HG03460 (cell line): ENCODE measurements around the gene TEC.
A peak's percentile ranks its signal among the peaks of the same experiment; 100 is the strongest.

ENCODE experiments used
- ATAC-seq: cut with Tn5 transposase; IDR thresholded peaks from one replicate; pipeline ENCODE4 v1.9.1; 2021; ENCODE audit not compliant: unreplicated experiment

The TEC gene

DNA sequence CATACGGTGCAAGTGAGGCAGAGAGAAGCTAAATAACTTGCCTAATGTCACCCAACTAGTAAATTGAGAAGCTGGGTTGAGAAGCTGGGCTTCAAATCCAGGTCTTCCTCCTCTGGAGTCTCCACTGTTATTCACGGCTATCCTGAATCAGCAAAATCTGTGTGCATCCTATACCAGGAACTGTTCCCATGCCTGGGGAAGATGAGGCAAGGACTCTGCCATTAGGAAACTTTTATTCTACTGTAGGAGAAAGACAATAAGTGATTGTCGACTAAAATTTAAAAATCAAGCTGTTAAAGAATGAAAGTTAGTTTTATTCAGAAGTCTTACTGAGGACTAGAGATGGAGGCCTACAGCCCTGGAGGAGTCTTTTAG lies 872 bp upstream of the TEC start:
- ATAC-seq: no peak

DNA sequence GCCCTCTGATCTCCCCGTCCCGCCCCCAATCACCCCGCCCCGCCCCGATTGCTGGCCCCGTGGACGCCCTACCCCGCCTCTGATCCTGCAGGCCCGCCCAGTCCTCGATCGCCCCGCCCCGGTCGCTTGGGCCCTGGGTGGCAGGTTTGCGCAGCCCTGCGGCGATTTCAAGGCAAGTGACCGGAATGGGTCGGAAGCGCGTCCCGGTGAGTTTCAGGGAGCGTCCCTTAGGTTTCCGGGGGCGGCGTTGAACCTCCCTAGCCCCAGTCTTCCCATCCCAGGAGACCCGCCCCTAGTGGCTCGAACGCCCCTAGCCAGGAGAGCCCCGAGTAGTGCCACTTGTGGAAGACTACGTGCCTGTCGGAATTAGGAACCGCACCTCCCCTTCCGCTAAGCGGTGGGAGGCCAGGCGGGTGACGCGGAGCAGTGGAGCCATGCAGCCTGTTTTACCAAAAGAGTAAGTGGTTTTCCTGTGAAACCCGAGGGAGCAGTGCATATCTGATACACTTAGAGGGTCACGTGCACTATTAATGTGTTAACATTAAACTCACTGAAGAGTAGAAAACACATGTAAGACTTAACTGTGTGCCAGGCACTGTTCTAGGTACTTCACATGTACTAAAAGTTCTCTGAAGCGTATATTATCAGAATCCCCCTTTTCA lies 354 bp upstream of the TEC start:
- peak; percentile 80 for ATAC-seq

DNA sequence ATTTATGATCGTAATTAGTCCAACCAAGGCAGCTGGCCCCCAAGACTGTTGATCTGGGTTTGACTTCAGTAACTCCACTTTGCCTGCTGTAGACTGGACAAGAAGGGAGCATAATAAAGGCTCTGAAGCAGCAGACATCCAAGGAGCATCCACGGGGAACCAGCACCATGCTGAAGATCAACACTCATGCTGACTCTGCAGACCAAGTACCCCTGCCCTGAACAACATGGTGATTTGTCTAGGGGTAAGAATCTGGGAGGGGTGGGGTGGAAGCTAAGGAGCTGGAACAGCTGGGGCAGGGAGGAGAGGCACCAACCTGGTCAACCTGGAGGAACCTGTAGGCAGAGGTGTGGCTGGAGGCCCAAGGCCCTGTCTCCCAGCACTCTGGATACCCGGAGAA lies 2.1 kb downstream of the TEC start:
- ATAC-seq: no peak

DNA sequence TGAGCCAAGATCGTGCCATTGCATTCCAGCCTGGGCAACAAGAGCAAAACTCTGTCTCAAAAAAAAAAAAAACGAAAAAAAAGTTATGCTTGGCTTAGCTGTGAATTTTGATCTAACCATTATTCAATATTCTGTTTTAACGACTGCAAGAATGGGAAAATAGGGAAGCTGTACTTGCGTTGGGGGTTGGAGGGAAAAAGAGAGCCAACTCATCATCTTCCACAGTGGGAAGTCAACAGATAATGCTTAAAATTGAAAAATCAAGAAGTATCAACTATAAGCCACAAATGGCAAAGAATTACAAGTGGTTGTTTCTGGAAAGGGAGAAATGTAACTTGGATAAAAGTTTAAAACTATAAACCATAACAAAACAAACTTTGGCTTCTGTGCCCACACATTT lies 2.9 kb downstream of the TEC start:
- ATAC-seq: no peak

DNA sequence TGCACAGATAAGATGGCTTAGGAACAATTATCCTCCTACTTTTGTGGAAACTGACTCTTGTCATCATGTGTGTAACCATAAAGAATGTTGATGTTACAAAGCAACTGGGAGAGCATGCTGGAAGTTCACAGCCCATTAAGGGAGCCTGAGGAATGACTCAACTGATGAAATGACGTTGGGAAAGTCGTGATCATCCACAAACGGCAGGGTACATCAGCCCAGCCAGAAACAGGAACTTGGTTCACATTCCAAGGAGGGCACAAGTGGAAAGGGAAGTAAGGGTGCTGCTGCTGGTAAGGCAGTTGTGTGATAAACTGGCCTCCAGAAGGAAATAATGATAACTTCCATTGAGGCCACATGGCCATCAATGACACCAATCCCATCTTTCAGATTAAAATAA lies 6.7 kb downstream of the TEC start:
- ATAC-seq: no peak

DNA sequence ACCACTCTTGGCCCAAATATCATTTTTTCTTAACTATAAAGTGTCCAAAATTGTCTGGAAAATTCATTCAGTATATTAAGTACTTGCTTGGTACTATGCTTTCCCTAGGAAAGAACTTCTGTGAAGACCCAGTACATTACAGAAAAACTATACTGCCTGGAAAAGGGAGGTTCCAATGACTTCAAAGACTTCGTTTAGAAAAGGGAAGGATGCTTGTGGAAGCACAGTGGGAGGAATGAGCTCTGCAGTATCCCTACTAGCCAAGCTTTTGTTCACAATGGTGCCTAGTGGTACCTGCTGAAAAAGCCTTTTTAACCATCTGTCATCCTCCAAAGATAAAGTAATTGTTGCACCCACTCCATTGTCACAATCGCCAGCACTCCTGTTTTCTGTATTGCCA lies 7.2 kb downstream of the TEC start:
- ATAC-seq: no peak

DNA sequence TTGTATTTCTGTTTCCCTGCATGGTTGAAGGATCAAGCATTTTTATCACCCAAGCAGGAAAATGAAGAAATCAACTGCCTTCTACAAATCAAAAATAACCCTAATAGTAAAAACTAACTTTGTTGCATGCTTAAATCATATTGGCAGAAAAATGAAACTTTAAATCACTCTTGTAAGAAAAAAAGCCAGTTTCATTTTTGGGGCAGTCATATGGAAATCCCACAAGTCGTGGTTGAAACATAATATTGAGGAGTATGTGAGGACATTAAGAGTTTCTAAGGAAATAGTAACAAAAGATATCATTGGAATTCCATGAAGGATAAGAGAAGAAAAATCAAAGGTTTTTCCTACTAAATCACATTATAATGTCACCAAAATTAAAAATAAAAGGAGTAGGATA lies 8.4 kb downstream of the TEC start:
- ATAC-seq: no peak

DNA sequence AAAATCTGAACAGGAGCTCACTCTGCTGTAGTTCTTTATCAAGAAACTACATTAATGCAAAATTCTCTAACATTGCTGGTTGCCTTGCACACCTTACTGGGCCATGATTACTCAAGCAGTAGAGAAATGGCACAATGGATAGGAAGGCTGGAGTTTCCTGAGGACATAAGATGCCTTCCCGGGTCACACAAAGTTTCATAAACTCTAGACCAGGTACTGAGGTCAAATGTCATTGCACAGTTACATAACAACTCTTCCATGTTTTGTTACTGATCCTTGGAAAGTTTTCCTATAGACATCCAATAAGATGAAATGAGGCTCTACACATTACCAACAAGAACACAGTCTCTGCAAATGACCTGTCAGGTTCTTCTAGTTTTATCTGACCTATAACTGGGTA lies 9.9 kb downstream of the TEC start:
- no peak for ATAC-seq

DNA sequence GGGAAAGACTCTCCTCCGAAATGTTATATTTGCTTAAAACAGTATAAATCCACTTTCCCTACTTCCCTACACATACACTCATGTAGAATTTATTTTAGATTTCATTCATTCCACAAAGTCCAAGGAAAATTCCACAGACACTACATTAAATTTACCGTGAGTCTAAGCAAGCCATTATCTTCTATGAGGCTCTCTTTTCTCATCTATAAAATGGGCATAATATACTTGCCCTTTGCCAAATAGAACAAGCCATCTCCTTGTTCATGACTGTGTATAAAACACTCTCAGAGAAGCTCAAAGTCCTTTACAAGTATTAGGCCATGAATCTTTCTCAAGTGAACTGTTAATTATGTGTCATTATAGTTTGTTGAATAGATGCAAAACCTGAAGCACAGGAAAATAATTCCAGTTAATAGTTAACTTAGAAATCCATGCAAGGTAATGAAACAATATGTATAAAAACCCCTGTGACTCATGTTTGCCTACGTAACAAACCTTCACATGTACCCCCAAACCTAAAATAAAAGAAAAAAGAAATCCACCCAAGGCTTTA lies 10.7 kb downstream of the TEC start:
- no peak for ATAC-seq

DNA sequence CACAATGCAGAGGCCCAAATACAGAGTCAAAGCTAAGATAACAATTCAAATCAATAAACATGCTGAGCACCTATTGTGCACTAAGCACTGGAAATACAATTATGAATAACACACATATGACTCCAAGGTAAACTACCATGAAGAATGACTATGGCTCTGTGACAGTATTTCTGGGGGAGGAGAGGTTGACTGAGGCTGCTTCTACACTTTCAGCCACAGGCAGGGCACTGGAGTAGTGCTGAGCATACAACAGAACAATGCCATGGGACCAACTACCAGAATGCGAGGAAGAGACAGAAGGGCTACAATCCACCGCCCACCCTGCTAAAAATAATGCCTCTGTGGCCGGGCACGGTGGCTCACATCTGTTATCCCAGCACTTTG lies 13.7 kb downstream of the TEC start:
- no peak for ATAC-seq

DNA sequence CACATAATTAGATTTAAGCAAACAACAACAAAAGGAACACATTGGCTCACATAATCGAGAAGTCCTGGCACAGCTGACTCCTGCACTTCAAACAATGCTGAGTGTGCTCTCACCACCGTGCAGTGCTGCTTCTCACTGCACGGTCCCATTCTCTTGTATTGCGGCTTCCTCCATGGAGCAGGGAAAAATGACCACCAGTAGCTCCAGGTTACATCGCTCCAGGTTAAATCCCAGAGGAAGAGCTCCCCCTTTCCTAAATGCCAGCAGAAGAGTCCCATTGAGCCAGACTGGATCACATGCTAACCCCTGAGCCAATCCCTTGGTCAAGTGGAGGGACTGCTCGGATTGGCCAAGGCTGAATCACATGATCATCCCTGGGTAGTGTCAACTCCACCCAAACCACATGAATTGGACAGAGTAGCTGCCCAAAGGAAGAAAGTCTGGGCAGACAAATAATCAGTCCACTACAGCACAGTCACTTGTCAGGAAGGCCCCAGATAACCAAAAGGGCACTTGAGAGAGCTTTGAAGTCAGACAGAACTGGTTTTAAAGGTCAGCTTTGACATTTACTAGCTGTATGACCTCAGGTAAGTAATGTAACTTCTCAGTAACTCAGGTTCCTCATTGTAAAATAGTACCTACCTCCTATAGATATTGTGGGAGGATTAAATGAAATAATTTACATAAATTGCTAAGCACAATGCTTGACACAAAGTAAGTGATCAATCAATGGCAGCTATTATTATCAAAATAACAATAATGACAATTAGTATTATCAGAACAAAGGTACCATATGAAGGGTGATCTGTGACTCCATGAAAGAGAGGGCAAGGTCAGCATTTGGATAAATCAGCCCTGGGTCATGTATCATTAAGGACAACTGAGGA lies 14.3 kb downstream of the TEC start:
- ATAC-seq: no peak

DNA sequence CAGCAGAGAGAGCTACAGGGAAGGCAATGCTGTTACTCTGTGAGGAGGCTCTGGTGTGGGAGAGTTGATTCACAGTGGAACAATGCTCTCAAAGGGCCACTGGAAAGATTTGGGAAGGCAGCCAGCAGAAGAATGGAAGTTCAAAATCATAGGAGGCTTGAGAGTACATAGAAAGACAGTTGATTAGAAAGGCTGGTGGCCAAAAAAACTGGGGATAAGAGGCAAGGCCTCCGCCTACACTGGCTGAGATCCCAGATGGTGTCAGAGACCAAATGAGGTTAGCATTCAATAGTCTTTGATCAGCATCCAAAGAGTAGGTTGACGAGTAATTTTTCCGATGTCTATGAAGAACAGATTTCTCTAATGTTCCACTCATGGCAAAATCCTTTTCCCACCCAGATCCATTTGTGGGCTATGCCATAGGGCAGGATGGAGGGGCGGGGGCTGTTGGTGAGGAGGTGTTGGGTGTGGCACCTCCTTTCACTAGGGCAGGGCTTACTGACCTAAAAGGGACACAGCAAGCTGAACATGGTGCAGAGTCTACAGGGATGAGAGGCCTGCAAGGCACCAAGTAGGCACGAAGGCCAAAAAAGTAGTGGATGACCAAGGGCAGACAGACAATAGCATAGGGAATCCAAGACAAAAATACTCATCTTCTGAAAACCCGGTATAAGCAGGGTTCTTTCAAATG lies 15.1 kb downstream of the TEC start:
- no peak for ATAC-seq

DNA sequence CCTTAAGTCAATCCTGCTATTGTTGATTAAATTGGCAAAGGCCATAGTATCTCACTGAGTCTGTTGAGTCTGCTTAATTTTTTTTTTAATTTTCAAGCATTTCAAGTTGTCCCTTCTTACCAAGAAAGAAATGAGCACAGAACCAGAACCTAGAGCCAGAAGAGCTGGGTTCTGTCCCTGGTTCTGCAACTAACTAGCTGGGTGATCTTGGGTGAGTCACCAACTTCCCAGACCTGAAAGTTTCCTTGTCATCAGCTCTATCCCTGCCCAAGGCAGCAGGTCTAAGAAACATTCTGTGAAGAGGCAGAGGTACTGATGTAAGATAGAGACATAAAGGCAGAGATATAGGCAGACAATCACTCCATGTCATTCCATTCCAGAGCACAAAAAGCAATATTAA lies 17.3 kb downstream of the TEC start:
- no peak for ATAC-seq

DNA sequence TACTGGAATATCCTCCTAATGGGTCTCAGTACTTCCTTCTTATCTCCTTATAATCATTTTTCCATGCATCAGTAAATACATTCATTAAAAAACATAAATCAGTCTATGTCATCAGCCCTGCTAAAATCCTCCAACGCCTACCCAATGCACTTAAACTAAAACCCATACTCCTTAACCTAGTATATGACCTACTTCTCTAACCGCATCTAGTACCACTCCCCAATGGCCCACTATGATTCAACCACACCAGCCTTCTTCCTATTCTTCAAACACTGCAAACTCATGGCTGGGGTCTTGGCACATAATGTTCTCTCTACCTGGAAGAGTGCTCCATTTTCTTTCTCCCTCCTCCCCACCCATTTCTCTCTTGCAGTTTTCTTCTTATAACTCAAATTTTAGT lies 18.7 kb downstream of the TEC start:
- ATAC-seq: no peak

DNA sequence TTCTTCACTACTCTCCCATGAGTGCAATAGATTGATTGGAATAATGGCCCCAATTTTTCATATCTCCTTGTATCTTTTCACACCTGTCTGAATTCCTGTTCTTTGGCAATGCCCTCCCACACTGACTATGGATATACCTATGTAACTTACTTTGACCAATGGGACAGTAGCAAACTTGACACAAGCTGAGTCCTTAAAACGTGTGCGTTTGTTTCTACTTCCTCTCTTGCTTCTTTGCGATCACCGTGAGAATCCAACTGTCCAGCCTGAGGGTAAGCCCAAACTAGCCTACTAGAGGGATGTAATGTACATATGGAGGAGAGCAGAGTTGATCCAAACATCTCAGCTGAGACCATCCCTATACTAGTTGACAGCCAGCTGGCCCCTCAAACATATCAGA lies 19.3 kb downstream of the TEC start:
- no peak for ATAC-seq

DNA sequence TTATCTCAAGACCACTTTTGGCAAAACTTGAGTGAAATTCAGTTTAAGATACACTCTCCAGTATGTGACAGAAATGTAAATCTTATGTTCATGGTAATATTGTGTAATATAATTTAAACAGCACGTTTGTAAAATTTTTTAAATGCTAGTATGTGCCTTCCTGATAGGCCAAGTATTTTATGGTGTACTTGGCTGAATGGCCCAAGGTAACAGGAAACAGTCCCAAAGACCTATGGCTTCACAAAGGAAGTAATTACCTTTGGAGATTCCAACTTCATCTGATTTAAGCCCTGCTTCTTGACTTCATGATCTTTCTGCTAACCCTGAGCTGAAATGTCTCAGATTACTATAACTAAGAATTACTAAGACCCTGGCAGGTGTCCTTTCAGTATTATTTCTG lies 20.3 kb downstream of the TEC start:
- ATAC-seq: no peak

DNA sequence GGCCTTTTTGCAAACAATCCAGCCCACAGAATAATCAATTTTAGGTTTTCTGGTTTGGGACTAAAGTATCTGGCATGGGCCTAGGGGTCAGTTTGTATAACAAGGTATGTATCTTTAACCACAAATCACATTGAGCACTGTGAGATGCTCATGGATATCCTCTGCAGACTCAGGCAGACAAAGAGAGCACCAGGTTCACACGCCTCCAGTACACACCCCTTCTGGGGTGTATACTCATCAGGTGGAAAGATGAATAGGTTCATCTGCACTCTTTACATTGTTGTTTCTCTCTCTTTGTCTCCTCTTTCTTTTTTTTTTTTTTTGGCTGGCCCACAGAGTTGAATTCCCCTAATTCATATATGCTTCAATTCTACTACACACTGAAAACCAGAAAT lies 21.1 kb downstream of the TEC start:
- ATAC-seq: no peak

DNA sequence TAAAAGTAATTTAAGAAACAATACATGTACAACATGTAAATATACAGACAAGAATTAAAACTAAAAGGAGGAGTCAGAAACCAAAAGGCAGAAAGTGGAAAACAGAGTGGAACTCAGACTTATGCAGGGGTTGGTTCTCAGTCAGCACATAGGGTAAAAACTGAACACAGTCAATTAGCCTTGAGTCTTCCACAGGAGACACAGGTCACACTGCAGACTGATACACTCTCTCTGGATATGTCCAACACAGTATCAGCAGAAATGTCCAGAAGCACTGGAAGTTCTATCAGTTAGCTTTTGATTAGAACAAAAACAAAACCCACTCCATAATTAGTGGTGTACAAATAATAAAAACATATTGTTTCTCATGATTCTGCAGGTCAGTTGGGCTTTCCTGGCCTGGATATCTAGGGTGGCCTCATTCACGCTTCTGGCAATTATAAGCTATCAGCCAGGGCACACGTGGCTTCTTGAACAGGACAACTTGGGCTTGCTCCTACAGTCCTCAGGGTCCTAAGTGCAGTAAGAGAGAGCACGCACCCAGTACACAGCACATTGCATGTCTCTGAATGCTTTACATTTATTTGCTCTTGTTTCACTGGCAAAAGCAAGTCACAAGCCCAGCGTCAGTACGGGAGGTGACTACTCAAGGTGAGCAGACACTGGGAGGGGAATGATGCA lies 21.6 kb downstream of the TEC start:
- no peak for ATAC-seq

DNA sequence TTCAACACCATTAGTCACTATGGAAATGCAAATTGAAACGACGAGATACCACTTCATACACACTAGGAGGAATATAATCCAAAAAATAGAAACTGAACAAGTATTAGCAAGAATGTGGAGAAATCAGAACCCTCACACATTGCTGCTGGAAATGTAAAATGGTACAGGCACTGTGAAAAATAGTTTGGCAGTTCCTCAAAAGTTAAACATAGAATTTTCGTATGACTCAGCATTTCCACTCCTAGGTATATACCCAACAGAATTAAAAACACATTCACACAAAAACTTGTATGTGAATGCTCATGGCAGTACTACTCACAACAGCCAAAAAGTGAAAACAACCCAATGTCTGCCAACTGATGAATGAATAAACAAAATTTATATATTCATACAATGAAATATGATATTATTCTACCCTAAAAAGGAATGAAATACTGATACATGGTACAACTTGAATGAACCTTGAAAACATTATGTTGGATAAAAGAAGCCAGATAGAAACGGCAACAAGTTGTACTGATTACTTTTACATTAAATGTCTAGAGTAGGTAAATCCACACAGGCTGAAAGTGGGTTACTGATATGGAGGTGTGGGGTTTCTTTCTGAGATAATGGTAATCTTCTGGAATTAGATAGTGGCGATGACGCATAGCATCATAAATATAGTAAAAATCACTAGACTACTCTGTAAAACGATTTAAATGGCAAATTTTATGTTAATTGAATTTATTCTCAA lies 22.3 kb downstream of the TEC start:
- ATAC-seq: peak; percentile 48

DNA sequence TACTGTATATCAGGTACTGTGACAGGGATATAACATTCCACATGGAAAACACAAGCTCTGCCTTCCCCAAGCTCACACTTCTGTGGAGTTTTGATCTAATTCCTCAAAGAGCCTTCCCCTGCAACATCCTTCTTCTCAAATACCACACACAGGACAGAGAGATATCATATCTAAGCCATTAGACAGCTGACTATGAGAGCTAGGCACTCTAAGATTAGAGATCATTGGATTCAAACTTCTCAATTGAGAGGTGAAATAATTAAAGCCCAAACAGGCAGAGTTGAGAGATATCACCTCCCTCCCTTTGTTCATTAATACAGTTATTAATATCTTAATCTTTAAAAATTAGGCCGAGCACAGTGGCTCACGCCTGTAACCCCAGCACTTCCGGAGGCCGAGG lies 25.0 kb downstream of the TEC start:
- no peak for ATAC-seq

DNA sequence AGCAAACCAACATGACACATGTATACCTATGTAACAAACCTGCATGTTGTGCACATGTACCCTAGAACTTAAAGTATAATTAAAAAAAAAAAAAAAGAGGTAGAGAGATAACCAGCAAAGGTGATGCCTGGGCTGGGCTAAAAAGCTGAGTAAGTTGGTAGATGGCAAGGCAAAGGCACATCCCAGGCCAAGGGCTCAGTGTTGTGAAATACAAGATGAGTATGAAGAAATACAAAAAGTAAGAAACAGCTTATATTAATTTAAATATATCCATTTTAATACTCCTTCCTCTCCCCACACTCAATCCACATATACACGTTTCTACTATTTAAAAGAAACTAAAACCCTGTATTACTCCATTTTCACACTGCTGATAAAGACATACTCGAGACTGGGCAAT lies 25.8 kb downstream of the TEC start:
- no peak for ATAC-seq
